GM21619 (cell line): ENCODE data around the gene WHAMM.
"Not testable (repeated sequence)": the region's sequence is repeated elsewhere in the genome, so short reads cannot be mapped to it uniquely, and the experiment has no call there.

ENCODE experiments used
- ATAC-seq: cut with Tn5 transposase; IDR thresholded peaks from one replicate; pipeline ENCODE4 v1.9.1; 2021; ENCODE audit not compliant: unreplicated experiment

Gene WHAMM

DNA sequence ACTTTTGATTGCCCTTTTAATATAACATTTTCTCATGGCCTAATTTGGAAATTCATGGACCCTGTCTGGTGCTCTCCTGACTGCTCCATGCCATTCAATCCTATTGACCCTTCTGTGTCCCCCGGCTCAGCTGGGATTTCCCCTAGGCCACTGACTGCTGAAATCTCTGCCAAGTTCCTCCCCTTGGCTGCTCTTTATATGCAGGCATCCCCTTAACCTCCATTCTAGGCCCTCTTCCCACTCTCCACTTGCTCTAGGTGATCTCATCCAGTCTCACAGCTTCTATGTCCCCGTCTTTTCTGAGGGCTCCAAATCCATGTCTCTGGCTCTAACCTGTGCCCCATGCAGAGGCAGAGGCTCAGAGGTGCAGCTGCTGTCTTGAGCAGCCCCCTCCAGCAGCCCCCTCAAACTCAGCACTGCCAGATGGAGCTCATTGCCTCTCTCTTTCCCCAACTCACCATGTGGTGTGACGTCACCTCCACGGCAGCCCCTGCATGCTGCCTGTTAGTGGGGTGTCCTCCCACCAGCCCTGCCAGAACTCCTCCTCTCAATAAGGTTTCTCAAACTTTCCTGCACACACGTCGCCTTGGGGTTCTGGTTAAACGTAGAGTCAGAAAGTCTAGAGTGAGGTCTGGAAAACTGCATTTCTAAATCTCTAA is 10.1 kb upstream of the WHAMM start:
- ATAC-seq: no peak

DNA sequence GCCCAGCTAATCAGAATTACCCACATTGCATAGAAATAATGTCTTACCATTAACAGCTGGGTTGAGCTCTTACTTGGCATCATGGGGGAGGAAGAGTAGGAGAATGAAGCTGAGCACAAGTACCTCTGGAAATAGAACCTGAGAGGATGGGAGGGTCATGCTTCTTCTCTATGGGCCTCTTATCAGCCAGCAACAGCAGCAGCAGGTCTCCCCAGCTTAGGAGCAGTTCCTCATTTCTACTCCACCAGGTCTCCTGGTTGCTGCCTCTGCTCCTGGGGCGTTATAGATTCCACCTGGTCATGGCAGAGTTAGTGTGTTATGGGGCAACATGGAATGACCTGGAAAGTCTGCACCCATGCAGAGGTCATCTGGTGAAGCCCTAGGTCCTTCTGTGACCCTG is 6.9 kb upstream of the WHAMM start:
- ATAC-seq: no peak

DNA sequence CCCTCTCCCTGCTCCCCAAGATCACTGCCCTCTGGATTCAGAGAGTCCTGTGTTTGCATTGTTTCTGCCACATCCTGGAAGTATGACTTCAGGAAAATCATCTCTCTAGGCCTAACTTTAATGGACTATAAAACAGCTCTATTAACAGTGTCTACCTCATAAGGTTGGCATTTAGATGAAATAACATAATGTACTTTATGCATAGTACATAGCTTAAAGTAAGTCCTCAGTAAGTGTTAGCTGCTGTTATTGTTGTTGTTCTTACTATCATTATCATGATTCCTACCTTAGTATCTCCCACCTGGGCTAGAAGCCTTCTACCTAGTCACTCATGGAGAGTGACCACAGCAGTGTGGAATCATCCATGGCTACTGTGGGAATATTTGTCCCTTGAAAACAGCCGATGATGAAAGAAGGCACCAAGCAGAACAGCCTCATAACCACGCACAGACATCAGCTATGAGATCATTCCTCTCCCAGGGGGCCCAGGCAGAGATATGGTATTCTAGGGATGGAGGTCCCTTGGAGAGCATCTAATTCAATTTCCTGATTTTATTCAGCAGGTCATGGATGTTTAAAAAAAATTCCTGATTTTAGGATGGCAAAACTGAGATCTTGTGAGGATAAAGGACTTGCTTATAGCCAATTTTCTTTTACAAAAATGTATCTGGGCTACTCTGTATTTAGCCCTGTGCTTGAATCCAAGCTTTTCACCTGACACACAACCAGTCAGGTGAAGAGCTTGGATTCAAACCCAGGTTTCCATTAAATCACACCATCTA is 5.4 kb upstream of the WHAMM start:
- ATAC-seq: no peak

DNA sequence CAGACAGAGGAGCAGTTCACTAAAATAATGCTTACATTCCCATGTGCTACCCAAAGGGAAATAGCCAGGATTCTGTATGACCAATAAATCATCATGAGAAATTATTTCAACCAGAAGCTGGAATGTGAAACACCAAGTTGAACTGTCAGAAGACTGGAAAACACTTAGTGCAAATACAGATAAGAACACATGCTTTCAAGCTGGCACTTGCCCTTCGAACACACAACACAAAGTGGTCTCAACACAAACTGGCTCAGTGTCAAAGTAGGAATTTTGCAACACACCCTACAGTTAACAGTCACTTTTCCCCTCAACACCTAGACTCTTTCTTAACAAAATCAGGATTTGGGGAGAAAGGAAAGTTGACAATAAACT is 4.9 kb upstream of the WHAMM start:
- no peak for ATAC-seq

DNA sequence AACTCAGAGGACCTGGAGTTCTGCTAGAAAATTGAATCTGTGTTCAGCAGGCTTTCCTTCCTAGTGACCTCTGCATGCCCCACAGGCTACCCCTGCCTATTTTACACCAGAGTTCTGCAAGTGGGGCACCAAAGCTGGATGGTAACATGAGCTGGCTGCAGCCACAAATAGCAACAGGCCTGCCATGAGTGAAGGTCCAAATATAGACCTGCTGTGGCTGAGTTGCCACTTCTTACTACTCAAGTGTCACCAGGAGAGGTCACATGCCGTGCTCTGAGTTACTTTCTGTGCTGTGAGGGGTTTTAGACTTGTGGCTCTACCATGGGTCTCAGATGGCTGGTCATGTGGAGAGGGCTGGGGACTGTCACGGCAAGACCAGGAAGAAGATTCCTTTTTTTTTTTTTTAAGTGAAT is 3.4 kb upstream of the WHAMM start, which contains the start of gene FSD2:
TSS of gene FSD2 (minus strand) at position 76 of the 413 bp plus-strand sequence. CDS start 18,679 bp downstream, outside the sequence.
- ATAC-seq: peak; percentile 52

DNA sequence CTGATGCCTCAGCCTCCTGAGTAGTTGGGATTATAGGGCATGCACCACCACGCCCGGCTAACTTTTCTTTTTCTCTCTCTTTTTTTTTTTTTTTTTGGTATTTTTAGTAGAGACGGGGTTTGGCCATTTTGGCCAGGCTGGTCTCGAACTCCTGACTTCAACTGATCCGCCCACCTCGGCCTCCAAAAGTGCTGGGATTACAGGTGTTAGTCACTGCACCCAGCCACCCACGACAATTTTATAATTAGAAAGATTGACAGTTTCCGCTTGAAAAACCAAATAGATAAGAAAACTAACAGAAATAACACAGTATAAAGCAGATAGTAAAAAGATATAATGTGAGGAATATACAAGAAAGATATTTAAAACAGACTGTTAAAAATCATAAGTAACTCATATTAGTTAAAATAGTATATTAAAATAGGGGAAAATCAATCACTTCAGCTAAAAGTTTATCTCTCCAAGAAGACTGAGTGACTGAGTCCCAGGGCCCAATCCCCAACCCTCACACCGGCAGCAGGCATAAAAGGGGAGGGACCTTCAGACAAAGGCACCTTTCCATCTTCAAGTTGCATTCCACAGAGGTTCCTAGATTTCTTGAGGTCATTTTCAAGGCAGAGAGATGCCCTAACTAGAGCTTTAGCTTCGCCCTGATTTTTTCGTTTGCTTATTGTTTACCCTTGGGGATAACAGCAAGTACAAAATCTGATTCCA is 1.4 kb upstream of the WHAMM start:
- no peak for ATAC-seq

DNA sequence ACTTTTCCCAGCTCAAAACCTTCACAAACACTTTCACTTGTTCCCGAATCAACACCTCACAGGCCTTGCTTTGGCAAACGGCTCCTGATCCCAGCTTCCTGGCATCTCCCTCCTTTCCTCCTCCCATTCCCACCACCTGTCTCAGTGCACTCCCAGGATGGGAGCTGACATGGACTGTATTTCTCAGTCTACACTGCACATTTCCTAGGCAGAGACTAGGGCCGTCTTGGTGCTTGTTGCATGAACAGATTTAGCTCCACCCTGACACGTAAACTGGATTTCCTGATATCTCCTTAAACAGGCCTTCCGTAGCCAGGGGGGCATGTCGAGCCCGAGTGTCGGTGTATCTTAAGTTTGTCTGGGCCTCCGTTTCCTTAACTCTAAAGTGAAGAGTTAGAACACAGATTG is 790 bp upstream of the WHAMM start:
- ATAC-seq: no peak

DNA sequence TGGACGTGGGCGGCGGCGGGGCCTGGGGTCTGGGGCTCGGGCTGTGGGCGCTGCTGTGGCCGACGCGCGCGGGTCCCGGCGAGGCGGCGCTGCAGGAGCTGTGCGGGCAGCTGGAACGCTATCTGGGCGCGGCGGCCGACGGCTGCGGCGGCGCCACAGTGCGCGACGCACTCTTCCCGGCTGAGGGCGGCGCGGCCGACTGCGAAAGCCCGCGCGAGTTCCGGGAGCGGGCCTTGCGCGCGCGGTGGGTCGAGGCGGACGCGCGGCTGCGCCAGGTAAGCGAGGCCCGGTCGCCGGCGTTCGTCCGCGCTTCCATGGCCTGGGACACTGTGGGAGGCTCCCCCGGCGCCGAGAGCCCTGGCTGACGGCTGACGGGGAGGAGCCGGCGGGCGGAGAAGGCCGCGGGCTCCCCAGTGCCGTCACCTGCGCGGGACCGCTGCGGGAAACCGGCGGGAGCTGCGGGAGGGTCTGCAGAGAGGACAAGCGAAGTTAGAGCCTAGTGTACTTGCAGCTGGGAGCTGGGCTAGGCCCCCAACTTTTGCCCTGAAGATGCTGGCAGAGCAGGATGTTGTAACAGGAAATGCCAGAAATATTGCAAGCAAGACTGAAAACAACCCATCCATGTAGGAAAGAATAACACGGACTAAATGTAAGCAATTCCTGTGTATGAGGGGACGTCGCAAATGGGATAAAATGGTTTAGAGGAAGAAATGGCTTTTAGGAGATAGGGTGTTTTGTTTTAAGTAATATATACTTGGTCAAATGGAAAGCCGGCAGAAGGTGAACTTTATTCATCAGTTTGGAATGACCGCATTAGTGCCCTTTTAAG is 847 bp downstream of the WHAMM start:
- ATAC-seq: peak; percentile 13

DNA sequence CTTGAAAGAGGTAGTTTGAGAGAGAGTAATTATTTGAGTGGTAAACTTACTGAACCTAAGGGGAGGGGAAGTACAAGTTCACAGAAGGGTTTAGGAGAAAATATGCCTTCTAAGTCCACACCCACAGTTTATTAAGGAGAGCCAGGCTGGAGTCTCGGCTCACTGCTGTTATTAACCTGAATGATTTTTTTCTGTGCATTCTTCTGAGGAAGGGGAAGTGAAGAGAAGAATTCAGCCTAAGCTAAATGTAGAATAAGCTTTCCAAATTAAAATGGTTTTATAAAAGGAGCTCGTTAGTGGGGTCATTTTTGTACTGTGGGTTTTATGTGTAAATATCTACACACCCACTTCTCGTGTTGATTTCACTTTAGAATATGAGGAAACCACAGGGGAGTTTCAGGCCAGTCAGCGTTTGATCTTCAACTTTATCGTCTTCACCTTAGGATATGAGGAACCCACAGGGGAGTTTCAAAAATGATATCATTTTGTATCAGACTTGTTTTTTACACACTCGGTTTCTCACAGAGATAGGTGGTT is 1.5 kb downstream of the WHAMM start:
- no peak for ATAC-seq

DNA sequence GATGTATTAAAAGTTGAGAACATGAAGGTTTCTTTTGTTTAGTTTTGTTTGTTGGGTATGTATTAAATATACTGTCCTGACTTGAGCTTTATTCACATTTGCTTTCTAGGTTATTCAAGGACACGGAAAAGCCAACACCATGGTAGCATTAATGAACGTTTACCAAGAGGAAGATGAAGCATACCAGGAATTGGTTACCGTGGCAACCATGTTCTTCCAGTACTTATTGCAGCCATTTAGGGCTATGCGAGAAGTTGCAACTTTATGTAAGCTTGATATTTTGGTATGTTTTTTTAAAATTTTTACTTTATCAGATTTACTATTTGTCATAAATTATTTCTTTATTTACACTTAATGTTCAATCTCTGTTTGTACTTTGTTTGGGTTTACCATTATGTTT is 3.6 kb downstream of the WHAMM start:
- no peak for ATAC-seq

DNA sequence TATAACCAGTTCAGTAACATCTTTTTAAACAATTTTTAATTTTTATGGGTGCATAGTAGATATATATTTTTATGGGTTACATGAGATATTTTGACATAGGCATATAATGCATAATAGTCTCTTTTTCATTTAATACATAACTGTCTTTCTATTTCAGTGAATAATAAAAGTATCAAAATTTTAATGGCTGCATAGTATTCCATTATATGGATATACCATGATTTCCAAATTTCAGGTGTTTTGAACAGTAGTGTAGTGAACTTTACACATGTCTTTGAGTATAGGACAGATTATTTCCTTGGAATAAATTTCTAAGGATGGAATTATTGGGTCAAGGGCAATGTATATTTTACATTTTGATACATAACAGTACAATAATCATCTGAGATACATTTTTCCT is 10.7 kb downstream of the WHAMM start:
- ATAC-seq: no peak

DNA sequence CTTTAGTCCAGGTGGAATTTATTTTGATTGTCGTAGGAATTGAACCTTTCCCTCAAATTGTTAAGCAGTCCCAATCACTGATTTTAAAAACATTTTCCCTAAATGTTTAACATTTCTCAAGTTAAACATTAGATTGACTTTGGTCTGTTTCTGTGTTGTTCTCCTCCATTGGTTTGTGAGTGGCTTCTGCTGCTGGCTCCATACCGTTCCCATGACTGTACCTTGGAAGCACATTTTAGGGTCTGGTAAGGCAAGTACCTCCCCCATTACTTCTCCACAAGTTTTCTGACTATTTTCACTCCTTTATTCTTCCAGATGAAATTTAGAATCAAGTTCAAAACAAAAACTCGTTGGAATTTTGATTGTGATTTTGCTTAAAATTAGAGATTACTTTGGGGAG is 12.0 kb downstream of the WHAMM start:
- ATAC-seq: not testable (repeated sequence)

DNA sequence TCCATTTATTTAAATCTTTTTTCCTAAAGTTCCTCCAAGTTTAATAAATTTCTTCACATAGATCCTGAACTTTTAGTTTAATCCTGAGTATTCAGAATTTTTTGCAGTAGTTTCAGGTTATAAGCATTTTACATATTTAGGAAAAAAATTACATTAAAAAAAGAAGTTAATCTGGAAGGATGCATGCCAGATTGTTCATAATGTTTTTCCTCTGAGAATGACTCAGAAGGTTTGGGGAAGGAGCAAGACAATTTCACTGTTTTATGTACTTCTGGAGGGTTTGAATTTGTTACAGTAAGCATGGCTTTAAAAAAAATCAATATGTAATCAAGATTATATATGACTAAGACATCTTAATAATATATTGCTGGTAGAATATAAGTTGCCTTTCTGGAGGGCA is 12.4 kb downstream of the WHAMM start:
- ATAC-seq: not testable (repeated sequence)

DNA sequence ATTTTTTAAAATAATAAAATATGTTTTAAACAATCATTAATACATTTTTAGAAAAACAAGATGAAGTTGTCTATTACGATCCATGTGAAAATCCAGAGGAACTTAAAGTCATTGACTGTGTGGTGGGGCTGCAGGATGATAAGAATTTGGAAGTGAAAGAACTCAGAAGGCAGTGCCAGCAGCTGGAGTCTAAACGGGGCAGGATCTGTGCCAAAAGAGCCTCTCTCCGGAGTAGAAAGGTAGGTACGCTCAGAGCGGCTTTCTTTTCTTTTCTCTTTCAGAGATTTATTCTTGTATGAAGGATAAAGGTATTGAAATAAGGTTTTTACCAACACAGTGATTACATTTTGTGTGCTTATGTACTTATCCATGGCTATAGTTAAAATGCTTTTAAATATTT is 13.6 kb downstream of the WHAMM start:
- ATAC-seq: no peak

DNA sequence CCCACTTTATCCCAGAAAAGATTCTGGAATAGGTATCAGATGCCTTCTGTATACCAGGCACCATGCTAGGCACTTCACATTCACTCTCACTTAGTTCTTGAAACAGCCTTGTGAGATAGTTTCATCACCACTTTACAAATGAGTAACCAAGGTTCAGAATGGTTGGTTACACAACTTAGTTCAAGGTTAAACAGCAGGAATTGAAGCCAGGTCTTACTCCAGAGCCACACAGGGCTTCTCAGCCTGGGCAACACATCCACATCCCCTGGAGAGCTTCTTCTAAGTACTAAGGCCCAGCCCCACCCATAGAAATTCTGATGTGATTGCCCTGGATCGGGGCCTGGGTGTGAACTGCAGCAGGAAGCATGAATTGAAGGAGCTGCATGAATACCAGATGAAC is 18.6 kb downstream of the WHAMM start:
- no peak for ATAC-seq

DNA sequence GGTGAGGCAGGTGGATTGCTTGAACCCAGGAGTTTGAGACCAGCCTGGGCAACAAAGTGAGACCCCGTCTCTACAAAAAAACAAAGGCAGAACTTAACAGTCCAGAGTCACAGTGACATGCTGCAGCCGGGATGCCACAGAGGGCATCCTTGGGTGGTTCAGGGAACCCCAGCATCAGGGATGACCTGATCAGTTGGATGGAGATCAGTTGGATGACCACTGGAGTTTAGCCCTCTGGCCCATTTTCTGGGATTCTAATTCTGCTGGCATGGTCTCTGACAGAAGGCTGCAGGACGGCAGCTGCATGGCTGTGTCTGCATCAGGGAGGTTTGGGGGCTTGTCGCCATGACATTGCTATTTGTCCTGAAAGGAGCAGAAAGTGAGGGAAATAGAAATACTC is 19.8 kb downstream of the WHAMM start:
- ATAC-seq: no peak

DNA sequence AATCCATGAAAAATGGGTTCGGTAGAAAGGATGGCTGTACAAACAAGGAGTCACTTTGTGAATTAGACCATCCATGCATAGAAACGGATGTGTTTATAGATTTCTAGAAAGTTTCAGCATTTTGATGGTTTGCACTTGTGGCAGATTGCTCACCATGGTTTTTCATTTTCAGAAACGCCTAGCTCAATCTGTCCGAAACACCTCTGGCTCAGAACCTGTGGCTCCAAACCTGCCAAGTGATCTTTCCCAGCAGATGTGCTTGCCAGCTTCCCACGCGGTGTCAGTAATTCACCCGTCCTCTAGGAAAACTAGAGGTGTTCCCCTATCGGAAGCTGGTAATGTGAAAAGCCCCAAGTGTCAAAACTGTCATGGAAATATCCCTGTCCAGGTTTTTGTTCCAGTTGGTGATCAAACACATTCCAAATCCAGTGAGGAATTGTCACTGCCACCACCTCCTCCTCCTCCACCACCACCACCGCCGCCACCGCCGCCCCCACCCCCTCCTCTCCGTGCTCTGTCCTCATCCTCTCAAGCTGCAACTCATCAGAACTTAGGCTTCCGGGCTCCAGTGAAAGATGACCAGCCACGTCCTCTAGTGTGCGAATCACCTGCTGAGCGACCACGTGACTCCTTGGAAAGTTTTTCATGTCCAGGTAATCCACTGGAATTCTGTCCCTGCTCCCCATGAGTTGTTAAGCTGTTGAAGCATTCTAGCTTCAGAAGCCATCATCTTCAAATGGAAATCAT is 21.2 kb downstream of the WHAMM start:
- ATAC-seq: no peak

DNA sequence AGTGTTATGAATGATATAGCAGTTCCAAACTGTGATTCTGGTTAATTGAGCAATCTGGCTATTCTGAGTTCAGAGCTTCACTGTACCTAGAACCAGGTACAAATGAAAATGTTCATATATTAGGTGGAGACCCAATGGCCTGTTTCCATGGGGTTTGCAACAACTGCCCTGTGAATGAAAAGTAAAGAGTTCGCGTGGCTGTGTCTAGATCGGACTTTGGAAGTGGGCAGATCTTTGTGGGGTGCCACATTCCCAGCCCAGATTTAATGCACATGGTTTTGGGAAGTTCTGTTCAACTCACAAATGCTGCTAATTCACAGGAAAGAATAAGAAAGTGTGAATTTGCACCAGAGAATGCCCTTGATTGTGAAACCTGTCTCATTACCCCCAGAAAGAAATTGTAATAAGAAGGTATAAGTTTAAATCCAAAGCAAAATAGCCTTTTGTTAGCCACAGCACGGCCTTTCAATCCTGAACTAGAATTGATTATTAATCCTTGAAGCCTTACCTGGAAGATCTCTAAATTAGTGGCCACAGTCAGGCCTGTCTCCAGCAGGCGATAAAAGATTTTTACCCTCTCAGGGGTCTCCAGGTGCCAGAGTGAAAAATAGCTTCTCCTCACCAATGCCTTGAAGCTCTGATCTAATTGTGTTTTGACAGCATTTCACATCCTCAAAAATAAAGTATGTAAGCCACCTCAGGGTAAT is 22.6 kb downstream of the WHAMM start:
- no peak for ATAC-seq

DNA sequence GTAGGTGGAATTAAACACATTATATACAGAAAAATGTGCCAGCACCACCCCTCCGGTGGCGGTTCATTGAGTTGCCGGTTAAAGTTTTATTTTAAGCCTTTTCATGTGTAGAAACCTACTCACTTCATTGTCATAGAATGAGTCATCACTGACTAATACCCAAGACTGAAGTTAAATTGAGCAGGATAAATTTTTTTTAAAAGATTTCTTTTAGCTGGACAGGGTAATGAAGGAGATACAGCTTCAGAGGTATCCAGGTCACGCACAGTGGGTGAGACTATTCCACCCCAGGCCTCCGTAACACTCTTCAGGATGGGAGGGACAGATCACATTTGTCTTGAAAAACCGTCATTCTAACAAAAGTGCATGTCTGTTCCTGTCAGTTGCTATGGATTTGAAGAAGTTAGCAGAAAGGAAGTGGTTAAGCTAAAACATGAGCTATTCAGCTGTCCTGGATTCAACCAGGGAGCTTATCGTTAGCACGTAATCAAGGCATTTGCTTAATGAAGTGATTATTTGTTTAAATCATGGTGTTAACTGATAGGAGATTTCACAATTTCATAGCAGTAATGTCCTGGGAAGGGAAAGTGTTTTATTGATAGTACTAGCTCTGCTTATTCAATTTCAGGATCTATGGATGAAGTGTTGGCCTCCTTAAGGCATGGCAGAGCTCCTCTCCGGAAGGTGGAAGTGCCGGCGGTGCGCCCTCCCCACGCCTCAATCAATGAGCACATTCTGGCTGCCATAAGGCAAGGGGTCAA is 23.4 kb downstream of the WHAMM start:
- ATAC-seq: peak; percentile 91
